Activated CD8-positive, alpha-beta memory T cell treated with anti-CD3 and anti-CD28 coated beads, Interleukin-2, amount 50 U/mL, for 24 hours (primary cell): ENCODE measurements around the gene RPS6KA2.

Source experiments
- DNase-seq: peaks from one replicate; pipeline ENCODE4 v3.0.0-alpha.2; 2020; ENCODE audit errors: extremely low read depth

The RPS6KA2 gene

GRCh38 chr6:166446567-166447065, 180.4 kb downstream of the RPS6KA2 start:
- DNase-seq: no peak

GRCh38 chr6:166446146-166446545, 180.9 kb downstream of the RPS6KA2 start:
- DNase-seq: no peak

GRCh38 chr6:166444446-166444845, 182.6 kb downstream of the RPS6KA2 start:
- DNase-seq: no peak

- no peak for DNase-seq
Measured at GRCh38 chr6:166443166-166443565, 183.9 kb downstream of the RPS6KA2 start.

- DNase-seq: no peak
Measured at GRCh38 chr6:166442131-166442685, 184.8 kb downstream of the RPS6KA2 start.

- no peak for DNase-seq
Measured at GRCh38 chr6:166441325-166442078, 185.5 kb downstream of the RPS6KA2 start.

- DNase-seq: no peak
Measured at GRCh38 chr6:166440729-166441128, 186.3 kb downstream of the RPS6KA2 start.

GRCh38 chr6:166440106-166440505, 186.9 kb downstream of the RPS6KA2 start:
- no peak for DNase-seq

GRCh38 chr6:166439366-166440091, 187.5 kb downstream of the RPS6KA2 start:
- no peak for DNase-seq

- DNase-seq: no peak
Measured at GRCh38 chr6:166438211-166438861, 188.7 kb downstream of the RPS6KA2 start.

GRCh38 chr6:166437661-166438060, 189.4 kb downstream of the RPS6KA2 start:
- no peak for DNase-seq

- DNase-seq: no peak
Measured at GRCh38 chr6:166436195-166437139, 190.6 kb downstream of the RPS6KA2 start.

- no peak for DNase-seq
Measured at GRCh38 chr6:166435574-166435973, 191.5 kb downstream of the RPS6KA2 start.

- DNase-seq: no peak
Measured at GRCh38 chr6:166434336-166434735, 192.7 kb downstream of the RPS6KA2 start.

GRCh38 chr6:166433096-166433495, 194.0 kb downstream of the RPS6KA2 start:
- DNase-seq: no peak

- no peak for DNase-seq
Measured at GRCh38 chr6:166430269-166430668, 196.8 kb downstream of the RPS6KA2 start.

GRCh38 chr6:166424431-166424830, 202.6 kb downstream of the RPS6KA2 start:
- no peak for DNase-seq

GRCh38 chr6:166423781-166424180, 203.3 kb downstream of the RPS6KA2 start:
- no peak for DNase-seq

GRCh38 chr6:166423051-166423745, 203.9 kb downstream of the RPS6KA2 start:
- no peak for DNase-seq

- no peak for DNase-seq
Measured at GRCh38 chr6:166422201-166422940, 204.7 kb downstream of the RPS6KA2 start.
